HUES48 (cell line): ENCODE data around the gene ARHGAP45.
"Not testable (repeated sequence)": the region's sequence is repeated elsewhere in the genome, so short reads cannot be mapped to it uniquely, and the experiment has no call there.

ENCODE experiments used
- H3K27ac ChIP-seq: one replicate; pipeline ENCODE4 v1.7.0; 2013; ENCODE audit warnings: low read depth, low read length, inconsistent platforms
- H3K27me3 ChIP-seq: 2 replicates; pipeline ENCODE4 v1.6.1; 2013; ENCODE audit warnings: mild to moderate bottlenecking, low read length; ENCODE audit not compliant: control insufficient read depth, insufficient read depth
- H3K36me3 ChIP-seq: 2 replicates; pipeline ENCODE4 v1.6.1; 2013; ENCODE audit warnings: low read length; ENCODE audit not compliant: control insufficient read depth, insufficient read depth
- H3K4me1 ChIP-seq: 2 replicates; pipeline ENCODE4 v1.6.1; 2013; ENCODE audit warnings: mild to moderate bottlenecking, low read length; ENCODE audit not compliant: control insufficient read depth, insufficient read depth
- H3K4me3 ChIP-seq: 2 replicates; pipeline ENCODE4 v1.5.1; 2013; ENCODE audit warnings: mild to moderate bottlenecking, low read depth, low read length
- H3K9ac ChIP-seq: 2 replicates; pipeline ENCODE4 v1.6.1; 2013; ENCODE audit warnings: mild to moderate bottlenecking, low read depth, low read length, moderate library complexity
- H3K9me3 ChIP-seq: 2 replicates; pipeline ENCODE4 v1.6.1; 2013; ENCODE audit warnings: low read length; ENCODE audit not compliant: control insufficient read depth, insufficient read depth

ARHGAP45 gene

DNA sequence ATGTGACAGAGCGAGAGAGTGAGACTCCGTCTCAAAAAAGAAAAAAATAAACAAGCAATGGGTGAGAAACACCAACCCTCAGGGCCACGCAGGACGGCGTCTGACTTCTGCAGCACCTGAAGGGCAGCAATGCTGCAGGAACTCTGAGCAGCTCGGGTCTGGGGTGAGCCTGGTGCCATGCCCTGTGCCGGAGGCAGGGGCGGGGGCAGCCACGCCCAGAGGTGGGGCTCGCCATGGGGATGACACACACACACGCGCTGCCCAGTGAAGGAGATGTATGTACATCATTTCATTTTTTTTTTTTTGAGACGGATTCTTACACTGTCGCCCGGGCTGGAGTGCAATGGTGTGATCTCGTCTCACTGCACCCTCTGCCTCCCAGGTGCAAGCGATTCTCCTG is 61.1 kb downstream of the ARHGAP45 start:
- Histone ChIP-seq H3K27me3 (no peaks in the 10 kb centered on the region), H3K4me3 (no peak overlapping the region), H3K27ac (no peak overlapping the region), H3K4me1 (peaks cover 8% of the 10 kb centered on the region; the same call in 1 of the 2 replicates), H3K9ac (no peak overlapping the region), H3K36me3 (peaks cover 20% of the 10 kb centered on the region; the same call in 1 of the 2 replicates), H3K9me3 (no peaks in the 10 kb centered on the region)

DNA sequence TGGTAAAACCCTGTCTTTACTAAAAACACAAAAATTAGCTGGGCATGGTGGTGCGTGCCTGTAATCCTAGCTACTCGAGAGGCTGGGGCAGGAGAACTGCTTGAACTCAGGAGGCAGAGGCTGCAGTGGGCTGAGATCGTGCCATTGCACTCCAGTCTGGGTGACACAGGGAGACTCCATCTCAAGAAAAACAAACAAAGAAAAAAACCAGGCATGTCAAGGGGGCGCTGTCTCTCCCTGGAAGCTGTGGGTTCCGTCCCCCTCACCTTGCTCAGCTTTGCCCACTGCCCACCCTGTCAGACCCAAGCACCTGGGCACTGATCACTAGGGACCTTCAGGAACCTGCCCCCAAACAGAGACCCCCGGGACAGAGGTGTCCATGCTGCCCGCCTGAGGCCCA is 62.1 kb downstream of the ARHGAP45 start:
- H3K4me3 ChIP-seq, H3K9me3 ChIP-seq, H3K27ac ChIP-seq, H3K9ac ChIP-seq, H3K27me3 ChIP-seq, H3K4me1 ChIP-seq: not testable (repeated sequence)
- peaks cover 17% of the 10 kb centered on the region; the same call in 1 of the 2 replicates for H3K36me3 ChIP-seq

DNA sequence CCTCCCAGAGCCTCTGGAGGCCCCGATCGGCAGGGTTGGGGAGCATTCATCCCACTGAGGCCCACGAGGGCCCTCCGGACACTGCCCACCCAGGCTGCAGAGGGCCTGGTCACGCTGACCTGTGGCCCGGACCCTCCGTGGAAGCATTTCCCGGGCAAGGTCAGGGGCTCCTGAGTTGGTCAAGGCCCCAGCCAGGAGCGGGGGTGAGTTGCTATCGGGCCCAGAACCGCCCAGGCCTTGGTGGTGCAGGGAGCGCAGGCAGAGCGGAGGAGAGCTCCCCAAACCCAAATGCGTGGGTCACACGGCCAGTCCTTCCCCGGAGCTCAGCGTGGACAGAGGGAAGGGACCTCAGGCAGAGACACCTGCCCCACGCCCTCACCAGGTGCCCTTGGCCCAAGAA is 62.6 kb downstream of the ARHGAP45 start:
- peaks cover 17% of the 10 kb centered on the region; the same call in 1 of the 2 replicates for H3K36me3 ChIP-seq
- no peak overlapping the region for H3K4me3 ChIP-seq
- no peaks in the 10 kb centered on the region for H3K27me3 ChIP-seq
- no peaks in the 10 kb centered on the region for H3K9me3 ChIP-seq
- no peak overlapping the region for H3K9ac ChIP-seq
- H3K27ac ChIP-seq: no peak overlapping the region
- H3K4me1 ChIP-seq: peaks cover 8% of the 10 kb centered on the region; the same call in 1 of the 2 replicates

DNA sequence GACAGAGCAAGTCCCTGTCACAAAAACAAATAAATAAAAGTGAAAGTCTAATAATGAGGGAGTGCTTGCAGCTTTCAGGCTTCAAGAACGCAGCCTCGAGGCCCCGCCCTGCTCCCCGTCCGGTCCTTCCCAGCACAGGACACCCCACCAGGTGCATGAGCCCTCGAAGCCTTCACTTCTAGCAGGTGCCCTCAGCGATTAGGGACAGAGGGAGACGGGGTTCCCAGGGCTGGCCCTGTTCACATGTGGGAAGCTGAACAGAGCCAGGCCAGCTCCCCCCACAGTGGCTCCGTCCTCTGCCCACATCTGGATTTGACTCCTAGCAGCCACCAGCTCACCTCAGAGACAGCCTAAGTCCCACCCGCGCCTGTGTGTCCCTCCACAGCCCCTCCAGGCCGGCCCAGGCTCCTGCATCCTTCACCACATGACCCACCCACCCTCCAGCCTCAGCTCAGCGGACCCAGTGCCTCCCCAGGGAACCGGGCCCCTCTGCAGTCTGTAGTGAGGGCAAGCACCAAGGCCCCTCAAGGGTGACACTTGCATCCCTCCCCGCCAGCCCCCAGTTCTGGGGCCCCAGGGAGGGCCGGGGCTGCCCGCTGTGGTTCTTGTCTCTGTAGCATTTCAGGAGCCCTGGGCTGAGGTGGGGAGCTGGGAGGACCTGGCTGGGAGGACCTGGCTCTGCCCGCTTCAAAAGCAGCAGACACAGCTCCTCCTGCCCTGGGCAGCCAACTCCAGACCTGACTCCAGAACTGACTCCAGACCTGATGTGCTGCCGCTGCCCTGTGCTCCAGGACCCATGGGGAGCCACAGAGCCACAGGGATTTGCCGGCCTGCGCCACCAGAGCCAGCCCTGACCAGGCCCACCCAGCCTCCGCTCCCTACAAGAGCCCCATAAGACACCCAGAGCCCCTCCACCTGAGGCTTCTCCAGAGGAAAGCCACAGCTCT is 64.1 kb downstream of the ARHGAP45 start:
- H3K27ac ChIP-seq: peak overlapping the region; percentile 81

DNA sequence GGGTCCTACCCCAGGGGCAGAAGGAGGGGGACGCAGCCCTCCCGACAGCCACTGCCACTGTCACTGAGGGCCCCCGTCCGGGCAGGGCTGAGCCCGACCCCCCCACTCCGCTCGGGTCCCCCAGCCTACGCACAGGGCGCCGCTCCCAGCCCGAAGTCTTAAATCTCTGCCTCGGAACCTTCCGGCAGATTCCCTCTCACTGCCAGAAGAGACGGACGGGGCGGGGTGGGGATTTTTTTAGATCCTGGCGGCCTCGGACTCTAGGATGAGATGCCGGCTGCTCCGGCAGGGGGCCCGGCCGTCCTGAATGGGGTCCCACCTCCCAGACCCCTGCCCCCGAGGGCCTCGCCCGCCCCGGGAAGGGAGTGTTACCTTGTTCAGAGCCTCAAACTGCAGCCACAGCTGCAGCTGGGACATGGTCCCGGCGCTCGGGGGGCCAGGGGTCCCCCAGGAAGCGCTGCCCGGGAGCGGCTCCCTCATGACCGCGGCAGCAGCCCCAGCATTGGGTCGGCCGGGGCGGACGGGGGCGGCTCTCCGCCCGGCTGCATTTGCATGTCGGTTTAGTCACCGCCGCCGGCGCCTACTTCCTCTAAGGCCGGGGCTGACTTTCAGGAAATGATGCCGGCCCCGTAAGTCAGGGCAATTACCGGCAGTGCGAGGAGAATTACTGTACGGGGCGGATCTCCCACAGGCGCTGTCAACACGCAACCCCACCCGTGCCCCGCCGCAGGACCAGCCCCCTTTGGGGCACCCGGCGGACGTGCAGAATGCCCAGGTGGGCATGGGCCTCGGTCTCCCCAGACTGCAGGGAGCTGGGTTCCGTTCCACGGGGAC is 65.0 kb downstream of the ARHGAP45 start:
- Histone ChIP-seq H3K4me3 (peak overlapping the region; percentile 51), H3K36me3 (peaks cover 10% of the 10 kb centered on the region; the same call in 1 of the 2 replicates), H3K9ac (no peak overlapping the region), H3K4me1 (peaks cover 8% of the 10 kb centered on the region; the same call in 1 of the 2 replicates), H3K9me3 (no peaks in the 10 kb centered on the region), H3K27ac (peak overlapping the region; percentile 81), H3K27me3 (no peaks in the 10 kb centered on the region)

More for the DNA sequence above, 64.1 kb downstream of the ARHGAP45 start:
- Histone ChIP-seq H3K9me3 (no peaks in the 10 kb centered on the region), H3K36me3 (peaks cover 15% of the 10 kb centered on the region; the same call in 1 of the 2 replicates), H3K4me3 (peak overlapping the region; percentile 51; the same call in 1 of the 2 replicates), H3K4me1 (peaks cover 8% of the 10 kb centered on the region; the same call in 1 of the 2 replicates), H3K27me3 (no peaks in the 10 kb centered on the region), H3K9ac (no peak overlapping the region)

DNA sequence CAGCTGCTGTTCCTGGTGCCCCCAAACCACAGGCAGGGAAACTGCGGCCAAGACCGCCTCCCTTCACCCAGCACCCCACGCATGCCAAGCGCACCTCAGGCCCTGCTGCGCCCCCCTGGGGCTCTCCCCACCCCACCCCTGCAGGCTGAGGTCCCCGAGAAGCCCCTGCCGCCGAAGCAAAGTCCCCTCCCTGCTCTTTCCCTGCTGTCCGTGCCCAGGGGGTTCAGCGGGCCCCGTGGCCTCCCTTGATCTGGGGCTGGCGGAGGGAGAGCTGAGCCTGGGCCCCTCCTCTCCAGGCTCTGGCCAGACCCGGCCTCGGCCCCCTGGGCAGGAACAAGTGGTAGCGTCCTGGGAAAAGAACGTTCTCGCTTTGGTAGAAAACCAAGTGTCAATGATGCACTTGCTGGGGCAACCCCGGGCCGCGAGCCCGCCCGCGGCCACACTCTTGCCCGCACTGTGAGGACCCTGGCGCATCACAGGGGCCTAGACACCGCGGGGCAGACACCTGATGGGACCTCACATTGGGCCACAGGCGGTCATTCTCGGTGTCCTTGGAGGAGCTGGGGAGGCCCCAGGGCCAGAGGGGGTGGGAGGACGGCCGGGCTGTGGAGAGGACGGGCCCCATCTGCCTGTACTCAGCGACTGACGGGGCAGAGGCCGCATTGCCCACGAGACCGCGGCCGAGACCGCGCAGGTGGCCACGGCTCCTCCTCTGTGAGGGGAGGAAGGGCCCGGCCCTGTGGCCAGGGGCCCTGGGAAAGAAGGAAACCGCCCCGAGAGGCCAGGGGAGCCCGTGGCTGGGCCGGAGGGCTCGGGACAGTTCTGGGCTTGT is 65.8 kb downstream of the ARHGAP45 start:
- no peaks in the 10 kb centered on the region for H3K27me3 ChIP-seq
- no peak overlapping the region for H3K9ac ChIP-seq
- peaks cover 8% of the 10 kb centered on the region; the same call in 1 of the 2 replicates for H3K4me1 ChIP-seq
- 0 out of 2 replicates have a peak, but pooled peaks cover 1% of the 10 kb centered on the region for H3K36me3 ChIP-seq
- H3K27ac ChIP-seq: peak overlapping the region; percentile 81
- H3K9me3 ChIP-seq: no peaks in the 10 kb centered on the region
- H3K4me3 ChIP-seq: peak overlapping the region; percentile 51; the same call in 1 of the 2 replicates

DNA sequence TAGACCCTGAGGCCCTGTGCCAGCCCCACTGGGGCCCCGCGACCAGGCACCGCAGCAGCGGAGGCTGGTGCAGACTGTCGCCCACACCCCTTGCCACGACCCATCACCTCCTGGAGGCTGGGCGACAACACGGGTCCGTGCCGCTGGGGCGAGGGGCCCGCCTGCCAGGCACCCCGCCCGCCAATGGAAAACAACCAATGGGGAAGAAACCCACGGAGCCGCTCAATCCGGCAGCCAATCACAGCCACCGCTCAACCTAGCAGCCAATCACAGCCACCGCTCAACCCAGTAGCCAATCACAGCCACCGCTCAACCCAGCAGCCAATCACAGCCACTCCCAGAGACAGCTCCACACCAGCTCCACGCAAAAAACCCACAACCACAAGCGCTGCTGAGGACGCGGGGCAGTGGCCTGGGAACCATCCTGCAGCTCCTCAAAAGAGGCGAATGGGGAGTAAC is 66.5 kb downstream of the ARHGAP45 start:
- Histone ChIP-seq H3K9ac (no peak overlapping the region), H3K9me3 (no peaks in the 10 kb centered on the region), H3K4me1 (peaks cover 8% of the 10 kb centered on the region; the same call in 1 of the 2 replicates), H3K27me3 (no peaks in the 10 kb centered on the region), H3K36me3 (no peaks in the 10 kb centered on the region), H3K4me3 (no peak overlapping the region), H3K27ac (peak overlapping the region; percentile 81)

DNA sequence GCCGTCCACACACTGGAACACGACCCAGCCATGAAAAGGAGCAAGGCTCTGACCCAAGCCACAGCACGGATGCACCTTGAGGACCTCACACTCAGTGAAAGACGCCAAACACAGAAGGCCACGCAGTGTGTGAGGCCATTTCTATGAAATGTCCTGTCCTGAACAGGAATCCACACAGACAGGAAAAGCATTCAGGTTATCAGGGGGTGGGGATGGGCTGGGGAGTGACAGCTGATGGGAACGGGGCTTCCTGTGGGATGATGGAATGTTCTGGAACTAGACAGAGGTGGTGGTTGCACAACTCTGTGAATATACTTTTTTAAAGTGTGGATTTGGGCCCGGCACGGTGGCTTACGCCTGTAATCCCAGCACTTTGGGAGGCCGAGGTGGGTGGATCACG is 67.5 kb downstream of the ARHGAP45 start:
- H3K27ac ChIP-seq: no peak overlapping the region
- H3K4me3 ChIP-seq: no peak overlapping the region
- H3K36me3 ChIP-seq: no peaks in the 10 kb centered on the region
- no peaks in the 10 kb centered on the region for H3K27me3 ChIP-seq
- no peak overlapping the region for H3K9ac ChIP-seq
- H3K9me3 ChIP-seq: no peaks in the 10 kb centered on the region
- peaks cover 8% of the 10 kb centered on the region; the same call in 1 of the 2 replicates for H3K4me1 ChIP-seq

DNA sequence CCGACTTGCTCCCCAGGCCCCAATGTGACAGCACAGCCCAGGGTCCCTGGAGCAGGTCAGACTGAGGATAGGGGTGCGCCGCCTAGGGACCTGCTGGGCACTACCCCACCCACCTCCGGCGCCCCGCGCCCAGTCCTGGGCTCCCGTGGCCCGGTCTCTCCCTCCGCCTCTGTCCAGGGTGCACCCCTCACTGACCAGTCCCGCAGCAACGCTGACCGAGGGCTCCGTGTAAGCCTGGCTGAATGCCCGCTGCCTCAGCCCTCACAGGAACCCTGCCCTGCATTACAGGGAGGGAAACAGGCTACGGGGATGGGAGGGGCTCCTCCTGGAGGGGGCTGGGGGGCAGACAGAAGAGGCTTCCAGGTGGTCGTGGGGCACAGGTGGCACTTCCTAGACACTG is 68.5 kb downstream of the ARHGAP45 start:
- Histone ChIP-seq H3K9ac (no peak overlapping the region), H3K4me1 (peaks cover 8% of the 10 kb centered on the region; the same call in 1 of the 2 replicates), H3K9me3 (no peaks in the 10 kb centered on the region), H3K4me3 (no peak overlapping the region), H3K36me3 (no peaks in the 10 kb centered on the region), H3K27me3 (no peaks in the 10 kb centered on the region), H3K27ac (no peak overlapping the region)

DNA sequence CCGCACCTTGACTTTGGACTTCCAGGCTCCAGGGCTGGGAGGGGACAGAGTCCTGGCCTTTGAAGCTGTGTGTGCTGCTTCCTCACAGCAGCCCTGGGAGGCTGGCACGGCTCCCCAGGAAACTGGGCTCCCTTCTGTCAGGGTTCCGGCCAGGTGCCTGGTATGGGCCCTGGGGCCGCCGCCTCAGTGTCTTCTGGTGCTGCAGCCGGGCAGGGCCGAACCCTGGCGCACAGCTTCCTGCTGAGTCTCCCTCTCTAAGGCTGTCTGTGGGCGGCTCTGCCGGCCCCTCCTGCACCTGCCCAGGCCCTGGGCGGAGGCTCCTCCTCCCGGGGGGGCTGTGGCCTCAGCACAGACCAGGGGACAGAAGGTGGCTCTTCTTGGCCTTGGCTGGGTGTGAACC is 69.2 kb downstream of the ARHGAP45 start:
- Histone ChIP-seq H3K27me3 (no peaks in the 10 kb centered on the region), H3K9me3 (no peaks in the 10 kb centered on the region), H3K4me3 (no peak overlapping the region), H3K4me1 (peaks cover 8% of the 10 kb centered on the region; the same call in 1 of the 2 replicates), H3K9ac (no peak overlapping the region), H3K36me3 (no peaks in the 10 kb centered on the region), H3K27ac (peak overlapping the region; percentile 59)
